Measurements from ENCODE around the gene P2RX6.
"Not testable (repeated sequence)": the region's sequence is repeated elsewhere in the genome, so short reads cannot be mapped to it uniquely, and the experiment has no call there.

Gene P2RX6

GRCh38 chr22:21052715-21053459, 37.9 kb downstream of the P2RX6 start:
- no peak for DNase-seq (ENCODE audit: low spot score)

- no peak for DNase-seq (ENCODE audit: low spot score)
Observed at GRCh38 chr22:21054046-21054713, 39.2 kb downstream of the P2RX6 start.

GRCh38 chr22:21054714-21055563, 40.0 kb downstream of the P2RX6 start:
- DNase-seq (ENCODE audit: low spot score), result no peak

- no peak for DNase-seq (ENCODE audit: low spot score)
Observed at GRCh38 chr22:21055564-21055834, 40.5 kb downstream of the P2RX6 start.

GRCh38 chr22:21055880-21056319, 40.9 kb downstream of the P2RX6 start:
- DNase-seq (ENCODE audit: low spot score), result no peak

- DNase-seq (ENCODE audit: low spot score), result not testable (repeated sequence)
Observed at GRCh38 chr22:21060363-21060762, 45.4 kb downstream of the P2RX6 start.

GRCh38 chr22:21061660-21062321, 46.8 kb downstream of the P2RX6 start:
- not testable (repeated sequence) for DNase-seq (ENCODE audit: low spot score)

GRCh38 chr22:21064425-21064824, 49.5 kb downstream of the P2RX6 start:
- not testable (repeated sequence) for DNase-seq (ENCODE audit: low spot score)

- DNase-seq (ENCODE audit: low spot score), result no peak
Observed at GRCh38 chr22:21064917-21065864, 50.2 kb downstream of the P2RX6 start.

GRCh38 chr22:21067075-21067900, 52.3 kb downstream of the P2RX6 start:
- no peak for DNase-seq (ENCODE audit: low spot score)

GRCh38 chr22:21067901-21068680, 53.1 kb downstream of the P2RX6 start:
- DNase-seq (ENCODE audit: low spot score), result no peak

- DNase-seq (ENCODE audit: low spot score), result no peak
Observed at GRCh38 chr22:21068681-21069276, 53.8 kb downstream of the P2RX6 start.

- no peak for DNase-seq (ENCODE audit: low spot score)
Observed at GRCh38 chr22:21069375-21069774, 54.4 kb downstream of the P2RX6 start.

GRCh38 chr22:21070690-21071615, 56.0 kb downstream of the P2RX6 start:
- DNase-seq (ENCODE audit: low spot score), result no peak

- DNase-seq (ENCODE audit: low spot score), result not testable (repeated sequence)
Observed at GRCh38 chr22:21071796-21072195, 56.8 kb downstream of the P2RX6 start.

GRCh38 chr22:21073023-21073422, 58.1 kb downstream of the P2RX6 start:
- no peak for DNase-seq (ENCODE audit: low spot score)

GRCh38 chr22:21073482-21073881, 58.5 kb downstream of the P2RX6 start:
- DNase-seq (ENCODE audit: low spot score), result no peak

Data from putamen (tissue), 1 donor.